CD8-positive, alpha-beta memory T cell (primary cell): ENCODE results near the gene ARG1. TPM values are rescaled to one million over a fixed set of nuclear protein-coding genes. Genes with fewer than 3 reads are reported as not detected.

Experiments
- CTCF ChIA-PET: fragments of 350-600 bp; sonication (Branson Sonifier 250); formaldehyde crosslinking; loops from one replicate; lab custom pipeline; 2021; ENCODE audit warnings: antibody characterized with exemption; lab: Charles Lee
- POLR2A ChIA-PET: fragments of 350-600 bp; sonication (Branson Sonifier 250); formaldehyde crosslinking; loops from one replicate; lab custom pipeline; 2021; ENCODE audit warnings: antibody characterized with exemption; lab: Charles Lee
- DNase-seq, 5 donors: peaks; one replicate each; pipeline versions ENCODE4 v3.0.0 to v3.0.0-alpha.2; 2020 to 2022; ENCODE audit warnings: mixed read lengths in 1 of 5
- H3K27ac ChIP-seq: one replicate; pipeline ENCODE4 v1.7.0; 2013; ENCODE audit warnings: low read depth, mild to moderate bottlenecking, low read length, moderate library complexity
- H3K27me3 ChIP-seq: 2 replicates; pipeline ENCODE4 v1.7.0; 2013; ENCODE audit warnings: low read length, mild to moderate bottlenecking; ENCODE audit not compliant: insufficient read depth, poor library complexity, severe bottlenecking
- H3K36me3 ChIP-seq: 2 replicates; pipeline ENCODE4 v1.7.0; 2013; ENCODE audit warnings: mild to moderate bottlenecking, low read length, moderate library complexity; ENCODE audit not compliant: insufficient read depth
- H3K4me1 ChIP-seq: 2 replicates; pipeline ENCODE4 v1.7.0; 2013; ENCODE audit warnings: mild to moderate bottlenecking, low read length, moderate library complexity; ENCODE audit not compliant: insufficient read depth
- H3K4me3 ChIP-seq: 2 replicates; pipeline ENCODE4 v1.7.0; 2013; ENCODE audit warnings: mild to moderate bottlenecking, low read length
- H3K9me3 ChIP-seq: 2 replicates; pipeline ENCODE4 v1.7.0; 2013; ENCODE audit warnings: mild to moderate bottlenecking, low read length
- H3K27ac Mint-ChIP-seq, 8 donors: one replicate each; pipeline ENCODE4 v1.8.0; 2020 to 2021; ENCODE audit warnings: mixed read lengths in 8 of 8, mild to moderate bottlenecking in 6 of 8, inconsistent platforms in 3 of 8, moderate library complexity in 3 of 8
- H3K27me3 Mint-ChIP-seq, 2 donors: one replicate each; pipeline ENCODE4 v1.8.0; 2020 to 2021; ENCODE audit warnings: mixed read lengths in 2 of 2, mild to moderate bottlenecking in 1 of 2, moderate library complexity in 1 of 2
- H3K36me3 Mint-ChIP-seq, 3 donors: one replicate each; pipeline ENCODE4 v1.8.0; 2020 to 2021; ENCODE audit warnings: mixed read lengths in 3 of 3, inconsistent platforms in 1 of 3, mild to moderate bottlenecking in 1 of 3
- H3K4me1 Mint-ChIP-seq, 3 donors: one replicate each; pipeline ENCODE4 v1.8.0; 2020 to 2021; ENCODE audit warnings: mixed read lengths in 3 of 3, inconsistent platforms in 1 of 3, mild to moderate bottlenecking in 1 of 3
- H3K4me3 Mint-ChIP-seq, 7 donors: one replicate each; pipeline ENCODE4 v1.8.0; 2020 to 2021; ENCODE audit warnings: mixed read lengths in 7 of 7, mild to moderate bottlenecking in 6 of 7, moderate library complexity in 4 of 7, inconsistent platforms in 2 of 7
- H3K9me3 Mint-ChIP-seq, 5 donors: one replicate each; pipeline ENCODE4 v1.8.0; 2020 to 2022; ENCODE audit warnings: mixed read lengths in 5 of 5, mild to moderate bottlenecking in 3 of 5, moderate library complexity in 2 of 5, inconsistent platforms in 1 of 5
- polyA plus RNA-seq: library from polyadenylated mRNA; unstranded; fragments of 300-500 nt; fragmentation: Illumina TruSeq; gene quantifications from one replicate; pipeline ENCODE4 v1.2.3, GENCODE V29; 2021
- total RNA-seq, 2 experiments: library from RNA; stranded (reverse); gene quantifications; one replicate each; pipeline ENCODE4 v1.2.3, GENCODE V29; 2021

Gene ARG1
- total and polyA plus RNA-seq, 3 experiments from 2014 or later = not detected

GRCh38 chr6:131587909-131588308 lies 14.9 kb downstream of the ARG1 start:
- no peaks in the 10 kb centered on the region for H3K4me1 ChIP-seq
- H3K27ac ChIP-seq = no peak overlapping the region
- no peaks in the 10 kb centered on the region for H3K27me3 ChIP-seq
- POLR2A ChIA-PET = no interaction called here
- no peaks in the 10 kb centered on the region for H3K4me1 Mint-ChIP-seq
- no peak overlapping the region for H3K4me3 Mint-ChIP-seq
- H3K27ac Mint-ChIP-seq = no peak overlapping the region
- peaks cover 4 to 76% (median 24%) of the 10 kb centered on the region in 3 donors for H3K36me3 Mint-ChIP-seq
- no peaks in the 10 kb centered on the region for H3K9me3 ChIP-seq
- CTCF ChIA-PET = no interaction called here
- no peaks in the 10 kb centered on the region for H3K27me3 Mint-ChIP-seq
- no peaks in the 10 kb centered on the region for H3K9me3 Mint-ChIP-seq
- DNase-seq = no peak
- peaks cover 53% of the 10 kb centered on the region for H3K36me3 ChIP-seq
- H3K4me3 ChIP-seq = no peak overlapping the region

GRCh38 chr6:131588643-131589042 lies 15.6 kb downstream of the ARG1 start:
- Mint-ChIP-seq H3K4me3 (no peak overlapping the region), H3K27ac (peak overlapping the region in 3 of 8 donors; percentile 2 to 90 (median 48)), H3K9me3 (no peaks in the 10 kb centered on the region), H3K4me1 (no peaks in the 10 kb centered on the region), H3K27me3 (no peaks in the 10 kb centered on the region), H3K36me3 (peaks cover 4 to 74% (median 24%) of the 10 kb centered on the region in 3 donors)
- no peaks in the 10 kb centered on the region for H3K27me3 ChIP-seq
- no peak for DNase-seq
- H3K4me1 ChIP-seq = no peaks in the 10 kb centered on the region
- H3K27ac ChIP-seq = no peak overlapping the region
- no peaks in the 10 kb centered on the region for H3K9me3 ChIP-seq
- ChIA-PET POLR2A (no interaction called here), CTCF (no interaction called here)
- H3K36me3 ChIP-seq = peaks cover 50% of the 10 kb centered on the region
- H3K4me3 ChIP-seq = no peak overlapping the region

GRCh38 chr6:131592935-131593334 lies 19.9 kb downstream of the ARG1 start:
- ChIA-PET POLR2A (no interaction called here), CTCF (no interaction called here)
- H3K27ac ChIP-seq = no peak overlapping the region
- H3K4me1 ChIP-seq = no peaks in the 10 kb centered on the region
- Mint-ChIP-seq H3K27me3 (no peaks in the 10 kb centered on the region), H3K4me1 (no peaks in the 10 kb centered on the region), H3K4me3 (no peak overlapping the region), H3K9me3 (no peaks in the 10 kb centered on the region), H3K27ac (no peak overlapping the region), H3K36me3 (peaks cover 13 to 80% (median 34%) of the 10 kb centered on the region in 3 donors)
- no peak overlapping the region for H3K4me3 ChIP-seq
- DNase-seq = no peak
- H3K27me3 ChIP-seq = no peaks in the 10 kb centered on the region
- no peaks in the 10 kb centered on the region for H3K9me3 ChIP-seq
- peaks cover 49% of the 10 kb centered on the region for H3K36me3 ChIP-seq

- Histone ChIP-seq H3K4me3 (no peak overlapping the region), H3K9me3 (no peaks in the 10 kb centered on the region), H3K4me1 (no peaks in the 10 kb centered on the region), H3K27me3 (no peaks in the 10 kb centered on the region), H3K27ac (no peak overlapping the region), H3K36me3 (peaks cover 47% of the 10 kb centered on the region)
- ChIA-PET POLR2A (no interaction called here), CTCF (no interaction called here)
- Mint-ChIP-seq H3K27me3 (no peaks in the 10 kb centered on the region), H3K4me1 (no peaks in the 10 kb centered on the region), H3K4me3 (no peak overlapping the region), H3K36me3 (peaks cover 15 to 80% (median 35%) of the 10 kb centered on the region in 3 donors), H3K27ac (no peak overlapping the region), H3K9me3 (no peaks in the 10 kb centered on the region)
- DNase-seq = no peak
Observed at GRCh38 chr6:131594074-131594473, 21.0 kb downstream of the ARG1 start.

GRCh38 chr6:131597446-131597845 lies 24.4 kb downstream of the ARG1 start:
- Mint-ChIP-seq H3K4me1 (no peaks in the 10 kb centered on the region), H3K27me3 (no peaks in the 10 kb centered on the region), H3K4me3 (no peak overlapping the region), H3K36me3 (peaks cover 17 to 87% (median 29%) of the 10 kb centered on the region in 3 donors), H3K27ac (no peak overlapping the region), H3K9me3 (no peaks in the 10 kb centered on the region)
- ChIA-PET CTCF (interaction anchor here (1.0 to 2.7 kb wide), 3 partner anchors 16 to 712 kb away, joined by 3 to 11 read pairs (median 3); no protein-coding TSS in a partner anchor), POLR2A (no interaction called here)
- Histone ChIP-seq H3K4me3 (no peak overlapping the region), H3K27me3 (no peaks in the 10 kb centered on the region), H3K4me1 (no peaks in the 10 kb centered on the region), H3K27ac (no peak overlapping the region), H3K9me3 (no peaks in the 10 kb centered on the region), H3K36me3 (peaks cover 42% of the 10 kb centered on the region)
- DNase-seq = peak in 1 of 5 donors; percentile 4

GRCh38 chr6:131600716-131601115 lies 27.7 kb downstream of the ARG1 start:
- no peak overlapping the region for H3K4me3 ChIP-seq
- no peaks in the 10 kb centered on the region for H3K4me1 ChIP-seq
- peaks cover 11 to 90% (median 20%) of the 10 kb centered on the region in 3 donors for H3K36me3 Mint-ChIP-seq
- H3K36me3 ChIP-seq = peaks cover 39% of the 10 kb centered on the region
- no peak overlapping the region for H3K27ac ChIP-seq
- no peaks in the 10 kb centered on the region for H3K9me3 Mint-ChIP-seq
- H3K9me3 ChIP-seq = no peaks in the 10 kb centered on the region
- ChIA-PET CTCF (interaction anchor here (1.0 kb wide), 1 partner anchor 715 kb away, joined by 3 read pairs; no protein-coding TSS in a partner anchor), POLR2A (no interaction called here)
- H3K27ac Mint-ChIP-seq = no peak overlapping the region
- no peak for DNase-seq
- no peak overlapping the region for H3K4me3 Mint-ChIP-seq
- no peaks in the 10 kb centered on the region for H3K4me1 Mint-ChIP-seq
- H3K27me3 ChIP-seq = no peaks in the 10 kb centered on the region
- no peaks in the 10 kb centered on the region for H3K27me3 Mint-ChIP-seq

- no peaks in the 10 kb centered on the region for H3K27me3 Mint-ChIP-seq
- no peaks in the 10 kb centered on the region for H3K4me1 ChIP-seq
- H3K4me3 ChIP-seq = no peak overlapping the region
- peaks cover 11 to 87% (median 27%) of the 10 kb centered on the region in 3 donors for H3K36me3 Mint-ChIP-seq
- no peaks in the 10 kb centered on the region for H3K27me3 ChIP-seq
- H3K27ac Mint-ChIP-seq = no peak overlapping the region
- no peak overlapping the region for H3K4me3 Mint-ChIP-seq
- no peak for DNase-seq
- CTCF ChIA-PET = interaction anchor here (1.1 kb wide), 1 partner anchor 26 kb away, joined by 4 read pairs; no protein-coding TSS in a partner anchor
- POLR2A ChIA-PET = no interaction called here
- H3K27ac ChIP-seq = no peak overlapping the region
- no peaks in the 10 kb centered on the region for H3K9me3 Mint-ChIP-seq
- no peaks in the 10 kb centered on the region for H3K9me3 ChIP-seq
- peaks cover 0 to 4% (median 0%) of the 10 kb centered on the region in 3 donors for H3K4me1 Mint-ChIP-seq
- H3K36me3 ChIP-seq = peaks cover 41% of the 10 kb centered on the region
Observed at GRCh38 chr6:131602781-131603312, 29.8 kb downstream of the ARG1 start.

GRCh38 chr6:131613296-131613925 lies 40.4 kb downstream of the ARG1 start:
- Histone ChIP-seq H3K27me3 (no peaks in the 10 kb centered on the region), H3K36me3 (peaks cover 53% of the 10 kb centered on the region), H3K9me3 (no peaks in the 10 kb centered on the region), H3K27ac (no peak overlapping the region), H3K4me1 (no peaks in the 10 kb centered on the region), H3K4me3 (no peak overlapping the region)
- H3K36me3 Mint-ChIP-seq = peaks cover 4 to 90% (median 23%) of the 10 kb centered on the region in 3 donors
- no peak for DNase-seq
- peaks cover 6 to 18% (median 8%) of the 10 kb centered on the region in 3 donors for H3K4me1 Mint-ChIP-seq
- ChIA-PET CTCF (interaction anchor here (1.1 to 5.7 kb wide), 2 partner anchors 15 kb away, joined by 3 to 27 read pairs; partner anchors contain the start of gene MED23), POLR2A (no interaction called here)
- no peak overlapping the region for H3K27ac Mint-ChIP-seq
- no peaks in the 10 kb centered on the region for H3K27me3 Mint-ChIP-seq
- H3K9me3 Mint-ChIP-seq = no peaks in the 10 kb centered on the region
- H3K4me3 Mint-ChIP-seq = no peak overlapping the region
